Common myeloid progenitor, CD34-positive (primary cell): ENCODE results near the gene YWHAQ.
"Not testable (repeated sequence)": the region's sequence is repeated elsewhere in the genome, so short reads cannot be mapped to it uniquely, and the experiment has no call there.

Source experiments
- CTCF ChIA-PET: fragments of 350-600 bp; sonication (Branson Sonifier 250); formaldehyde crosslinking; loops from one replicate; lab custom pipeline; 2021; ENCODE audit warnings: antibody characterized with exemption; lab: Charles Lee
- POLR2A ChIA-PET: fragments of 350-600 bp; sonication (Branson Sonifier 250); formaldehyde crosslinking; loops from one replicate; lab custom pipeline; 2021; ENCODE audit warnings: antibody characterized with exemption; lab: Charles Lee
- DNase-seq, 3 donors: peaks; one replicate each; pipeline versions ENCODE4 v3.0.0 to v3.0.0-alpha.2; 2013
- H3K27ac ChIP-seq, 2 experiments: 1 replicate in 1 of 2; 2 replicates in 1 of 2; pipeline ENCODE4 v1.7.0; 2013; ENCODE audit warnings: inconsistent platforms in 2 of 2, low read length in 2 of 2, mild to moderate bottlenecking in 2 of 2, low read depth in 1 of 2, moderate library complexity in 1 of 2; ENCODE audit not compliant: severe bottlenecking in 2 of 2, insufficient read depth in 1 of 2, poor library complexity in 1 of 2
- H3K27me3 ChIP-seq, 5 experiments: replicated peaks in 2 of 5; 1 replicate in 3 of 5; 2 replicates in 2 of 5; pipeline versions ENCODE4 v1.6.1 to v1.7.0; 2013; ENCODE audit warnings: low read length in 4 of 5, mild to moderate bottlenecking in 2 of 5, moderate library complexity in 2 of 5, inconsistent platforms in 1 of 5; ENCODE audit not compliant: insufficient read depth in 5 of 5, control insufficient read depth in 4 of 5
- H3K36me3 ChIP-seq, 4 experiments: 1 replicate in 2 of 4; 2 replicates in 2 of 4; pipeline versions ENCODE4 v1.6.1 to v1.7.0; 2013; ENCODE audit warnings: low read length in 3 of 4, control low read depth in 1 of 4, mild to moderate bottlenecking in 1 of 4; ENCODE audit not compliant: control insufficient read depth in 4 of 4, insufficient read depth in 4 of 4
- H3K4me1 ChIP-seq, 4 experiments: 1 replicate in 3 of 4; 2 replicates in 1 of 4; pipeline versions ENCODE4 v1.6.1 to v1.7.1; 2013; ENCODE audit warnings: low read length in 3 of 4, mild to moderate bottlenecking in 3 of 4, control low read depth in 1 of 4, inconsistent platforms in 1 of 4, moderate library complexity in 1 of 4; ENCODE audit not compliant: control insufficient read depth in 4 of 4, insufficient read depth in 4 of 4; ENCODE audit errors: control extremely low read depth in 1 of 4
- H3K4me3 ChIP-seq, 7 experiments: 1 replicate in 4 of 7; 2 replicates in 3 of 7; pipeline versions ENCODE4 v1.5.1 to v1.7.0; 2013; ENCODE audit warnings: mild to moderate bottlenecking in 7 of 7, low read length in 6 of 7, moderate library complexity in 6 of 7, inconsistent platforms in 2 of 7, low read depth in 2 of 7, control low read depth in 1 of 7; ENCODE audit not compliant: insufficient read depth in 4 of 7, control insufficient read depth in 1 of 7; ENCODE audit errors: extremely low read depth in 1 of 7
- H3K9me3 ChIP-seq, 5 experiments: 1 replicate in 4 of 5; 2 replicates in 1 of 5; pipeline versions ENCODE4 v1.6.1 to v1.7.1; 2013; ENCODE audit warnings: low read length in 4 of 5, mild to moderate bottlenecking in 2 of 5, inconsistent platforms in 1 of 5, low read depth in 1 of 5, moderate library complexity in 1 of 5; ENCODE audit not compliant: control insufficient read depth in 4 of 5, insufficient read depth in 2 of 5; ENCODE audit errors: control extremely low read depth in 1 of 5
- WGBS: methylation state at CpG from one replicate; pipeline ENCODE4 v1.1.5; 2013; ENCODE audit not compliant: insufficient coverage; 5-methylcytosine and 5-hydroxymethylcytosine counted together

The YWHAQ gene

DNA sequence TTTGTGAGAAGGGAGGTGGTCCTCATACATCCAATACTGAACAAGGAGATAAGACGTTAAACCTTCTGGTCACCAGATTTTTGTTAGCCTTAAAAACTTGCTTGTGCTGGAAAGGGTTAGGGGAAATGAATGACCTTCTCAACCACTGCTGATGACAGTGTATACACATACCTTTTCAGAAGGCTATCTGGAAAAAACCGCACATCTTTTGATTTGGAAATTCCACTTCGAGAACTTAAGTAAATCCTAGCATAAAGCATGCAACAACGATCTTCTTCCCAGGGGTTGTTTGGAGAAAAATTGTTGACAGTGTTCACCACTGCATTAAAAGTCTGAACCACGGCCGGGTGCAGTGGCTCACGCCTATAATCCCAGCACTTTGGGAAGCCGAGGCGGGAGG is 7.6 kb downstream of the YWHAQ start:
- POLR2A ChIA-PET: no interaction called here
- no peak for DNase-seq
- Histone ChIP-seq H3K36me3 (peaks cover 5 to 43% (median 20%) of the 10 kb centered on the region in 4 experiments), H3K4me3 (no peak overlapping the region), H3K27ac (no peak overlapping the region), H3K9me3 (no peaks in the 10 kb centered on the region), H3K4me1 (peaks cover 8 to 17% (median 11%) of the 10 kb centered on the region in 4 experiments), H3K27me3 (no peaks in the 10 kb centered on the region)
- CTCF ChIA-PET: interaction anchor here (1.5 kb wide), 1 partner anchor 9 kb away, joined by 3 read pairs; no protein-coding TSS in a partner anchor
- WGBS: 100% methylated on average over 5 of the region's 9 CpGs

GRCh38 chr2:9621655-9622054 is 9.1 kb downstream of the YWHAQ start:
- H3K4me3 ChIP-seq, H3K9me3 ChIP-seq, POLR2A ChIA-PET, DNase-seq, H3K27ac ChIP-seq, H3K27me3 ChIP-seq: not testable (repeated sequence)
- Histone ChIP-seq H3K36me3 (peaks cover 8 to 39% (median 19%) of the 10 kb centered on the region in 4 experiments), H3K4me1 (peaks cover 0 to 12% (median 5%) of the 10 kb centered on the region in 4 experiments)
- WGBS: 100% methylated on average over 4 of the region's 6 CpGs
- CTCF ChIA-PET: interaction anchor here (1.9 kb wide), 1 partner anchor 73 kb away, joined by 4 read pairs; no protein-coding TSS in a partner anchor

GRCh38 chr2:9618410-9618809 is 12.4 kb downstream of the YWHAQ start:
- Histone ChIP-seq H3K4me1 (peaks cover 0 to 18% (median 13%) of the 10 kb centered on the region in 4 experiments), H3K36me3 (peaks cover 6 to 31% (median 17%) of the 10 kb centered on the region in 4 experiments), H3K27me3 (no peaks in the 10 kb centered on the region), H3K9me3 (no peaks in the 10 kb centered on the region), H3K27ac (peak overlapping the region in 1 of 2 experiments; percentile 47), H3K4me3 (no peak overlapping the region)
- DNase-seq: peak in 2 of 3 donors; percentile 63 to 66
- ChIA-PET POLR2A (interaction anchor here (0.6 to 1.9 kb wide), 2 partner anchors 12 to 830 kb away, joined by 3 to 5 read pairs; partner anchors contain the start of genes ODC1 and YWHAQ), CTCF (interaction anchor here (1.0 to 2.3 kb wide), 4 partner anchors 10 to 140 kb away, joined by 3 to 9 read pairs (median 3); no protein-coding TSS in a partner anchor)
- WGBS: no CpG with 5 or more reads among the region's 4 CpGs

DNA sequence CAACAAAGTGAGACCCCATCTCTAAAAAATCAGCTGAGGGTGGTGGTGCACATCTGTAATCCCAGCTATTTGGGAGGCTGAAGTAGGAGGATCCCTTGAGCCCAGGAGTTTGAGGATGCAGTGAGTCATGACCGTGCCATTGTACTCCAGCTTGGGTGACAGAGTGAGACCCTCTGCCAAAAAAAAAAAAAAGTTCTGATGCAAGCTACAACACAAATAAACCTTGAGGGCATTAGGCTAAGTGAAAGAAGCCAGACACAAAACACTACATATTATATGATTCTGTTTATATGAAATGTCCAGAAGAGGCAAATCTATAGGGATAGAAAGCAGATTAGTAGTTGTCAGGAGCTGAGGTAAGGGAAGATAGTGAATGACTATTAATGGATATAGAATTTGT is 13.0 kb downstream of the YWHAQ start:
- peaks cover 0 to 25% (median 17%) of the 10 kb centered on the region in 4 experiments for H3K4me1 ChIP-seq
- H3K36me3 ChIP-seq: peaks cover 3 to 30% (median 15%) of the 10 kb centered on the region in 4 experiments
- ChIA-PET POLR2A (interaction anchor here (0.9 to 1.9 kb wide), 2 partner anchors 10 to 13 kb away, joined by 3 to 5 read pairs; partner anchors contain the start of gene YWHAQ), CTCF (interaction anchor here (0.7 to 1.6 kb wide), 4 partner anchors 12 to 140 kb away, joined by 3 to 6 read pairs (median 3); partner anchors contain the start of gene YWHAQ)
- peak overlapping the region in 1 of 2 experiments; percentile 2 for H3K27ac ChIP-seq
- H3K4me3 ChIP-seq: no peak overlapping the region
- DNase-seq: no peak
- H3K9me3 ChIP-seq: no peaks in the 10 kb centered on the region
- no peaks in the 10 kb centered on the region for H3K27me3 ChIP-seq
- no CpG with 5 or more reads among the region's 1 CpG for WGBS

DNA sequence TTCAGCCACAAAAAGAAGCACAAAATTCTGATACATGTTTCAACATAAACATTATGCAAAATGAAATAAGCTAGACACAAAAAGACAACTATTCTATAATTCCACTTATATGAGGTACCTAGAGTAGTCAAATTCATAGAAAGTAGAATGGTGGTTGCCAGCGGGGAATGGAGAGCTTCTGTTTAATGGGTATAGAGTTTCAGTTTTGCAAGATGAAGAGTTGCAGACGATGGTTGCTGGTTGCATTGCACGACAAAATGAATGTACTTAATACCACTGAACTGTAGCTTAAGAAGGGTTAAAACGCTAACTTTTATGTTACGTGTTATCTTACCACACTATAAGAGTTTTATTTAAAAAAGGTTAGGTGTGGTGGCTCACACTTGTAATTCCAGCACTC is 13.5 kb downstream of the YWHAQ start:
- Histone ChIP-seq H3K9me3 (no peaks in the 10 kb centered on the region), H3K27ac (no peak overlapping the region), H3K4me3 (no peak overlapping the region), H3K27me3 (no peaks in the 10 kb centered on the region), H3K4me1 (peaks cover 0 to 29% (median 18%) of the 10 kb centered on the region in 4 experiments), H3K36me3 (peaks cover 3 to 34% (median 15%) of the 10 kb centered on the region in 4 experiments)
- ChIA-PET CTCF (interaction anchor here (0.7 to 1.5 kb wide), 2 partner anchors 12 to 13 kb away, joined by 3 to 6 read pairs; partner anchors contain the start of gene YWHAQ), POLR2A (interaction anchor here (0.9 kb wide), 1 partner anchor 9 kb away, joined by 3 read pairs; no protein-coding TSS in a partner anchor)
- DNase-seq: no peak
- WGBS: 100% methylated on average over 2 of the region's 5 CpGs

DNA sequence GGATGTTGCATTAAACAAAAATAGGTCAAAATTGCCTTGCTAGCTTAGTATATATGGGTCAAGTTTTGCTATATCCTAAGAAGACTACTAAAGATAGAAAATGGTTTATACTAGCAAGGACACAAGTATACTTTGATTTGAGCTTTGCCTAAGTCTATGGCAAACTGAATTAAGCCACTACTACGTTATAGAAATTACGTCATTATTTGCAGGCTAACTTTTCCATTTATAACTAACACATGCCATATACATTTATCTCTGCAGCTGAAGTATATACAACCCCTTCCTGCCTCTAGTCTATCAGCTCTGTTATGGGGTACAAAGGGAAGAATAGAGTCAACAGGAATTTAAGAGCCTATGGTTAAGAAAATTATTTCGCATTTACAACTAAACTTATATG is 16.2 kb downstream of the YWHAQ start:
- ChIA-PET POLR2A (no interaction called here), CTCF (interaction anchor here (1.0 to 1.1 kb wide), 3 partner anchors 9 to 76 kb away, joined by 3 read pairs; no protein-coding TSS in a partner anchor)
- Histone ChIP-seq H3K9me3 (no peaks in the 10 kb centered on the region), H3K27ac (no peak overlapping the region), H3K4me3 (no peak overlapping the region), H3K36me3 (peaks cover 3 to 24% (median 17%) of the 10 kb centered on the region in 4 experiments), H3K4me1 (peaks cover 0 to 30% (median 19%) of the 10 kb centered on the region in 4 experiments), H3K27me3 (no peaks in the 10 kb centered on the region)
- no peak for DNase-seq
- no CpG with 5 or more reads among the region's 3 CpGs for WGBS

- H3K4me3 ChIP-seq: no peak overlapping the region
- DNase-seq: peak in 2 of 3 donors; percentile 58 to 61
- POLR2A ChIA-PET: interaction anchor here (0.7 to 1.2 kb wide), 2 partner anchors 14 to 58 kb away, joined by 3 read pairs; partner anchors contain the start of gene ADAM17
- no CpG with 5 or more reads among the region's 1 CpG for WGBS
- no peaks in the 10 kb centered on the region for H3K9me3 ChIP-seq
- peaks cover 4 to 32% (median 20%) of the 10 kb centered on the region in 4 experiments for H3K4me1 ChIP-seq
- no peaks in the 10 kb centered on the region for H3K27me3 ChIP-seq
- H3K36me3 ChIP-seq: peaks cover 3 to 24% (median 17%) of the 10 kb centered on the region in 4 experiments
- no peak overlapping the region for H3K27ac ChIP-seq
- CTCF ChIA-PET: no interaction called here
These were observed 17.5 kb downstream of the YWHAQ start for GRCh38 chr2:9613291-9613690.
